Activated naive CD4-positive, alpha-beta T cell treated with Interleukin-2 at 50 U/mL for 16 hours (primary cell): Measurements from ENCODE around the gene ATXN1.
"Not testable (repeated sequence)": the region's sequence is repeated elsewhere in the genome, so short reads cannot be mapped to it uniquely, and the experiment has no call there.

Source experiments
- DNase-seq: peaks from one replicate; pipeline ENCODE4 v3.0.0-alpha.2; 2020

Gene ATXN1

DNA sequence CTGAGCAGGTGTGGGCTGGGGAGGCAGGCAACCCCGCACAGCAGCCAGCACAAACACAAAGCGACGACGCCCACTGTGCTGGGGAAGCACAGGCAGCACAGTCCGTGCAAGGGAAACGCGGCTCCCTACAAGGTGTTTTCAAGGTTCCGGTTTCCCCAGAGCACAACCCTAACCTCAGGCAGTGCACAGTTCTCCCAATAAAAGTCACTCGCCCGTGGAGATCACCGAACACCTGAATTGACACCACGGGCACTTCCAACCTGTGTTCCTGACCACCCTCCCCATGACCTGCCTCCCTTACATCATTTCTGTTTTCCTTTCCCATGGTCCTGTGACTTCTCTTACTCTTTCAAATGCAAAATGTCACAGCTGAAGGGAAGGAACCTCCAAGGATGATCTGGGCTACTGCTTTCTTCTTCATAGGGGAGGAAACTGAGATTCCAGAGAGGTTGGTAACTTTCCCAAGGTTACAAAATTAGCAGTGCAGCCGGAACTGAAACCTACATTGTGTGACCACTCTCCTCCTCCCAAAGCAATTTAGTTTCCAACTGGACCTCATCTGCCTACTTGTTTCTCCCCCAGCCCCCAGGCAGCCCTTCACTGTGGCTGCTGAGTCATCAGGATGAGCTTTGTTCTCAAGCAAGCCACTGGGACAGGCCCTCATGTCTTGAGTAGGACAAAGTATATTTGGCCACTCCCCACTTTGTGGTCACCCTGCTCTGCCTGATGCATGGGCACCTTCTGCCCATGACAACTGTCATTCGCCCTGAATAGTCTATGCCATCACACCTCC, 125.3 kb downstream of the ATXN1 start:
- no peak for DNase-seq

DNA sequence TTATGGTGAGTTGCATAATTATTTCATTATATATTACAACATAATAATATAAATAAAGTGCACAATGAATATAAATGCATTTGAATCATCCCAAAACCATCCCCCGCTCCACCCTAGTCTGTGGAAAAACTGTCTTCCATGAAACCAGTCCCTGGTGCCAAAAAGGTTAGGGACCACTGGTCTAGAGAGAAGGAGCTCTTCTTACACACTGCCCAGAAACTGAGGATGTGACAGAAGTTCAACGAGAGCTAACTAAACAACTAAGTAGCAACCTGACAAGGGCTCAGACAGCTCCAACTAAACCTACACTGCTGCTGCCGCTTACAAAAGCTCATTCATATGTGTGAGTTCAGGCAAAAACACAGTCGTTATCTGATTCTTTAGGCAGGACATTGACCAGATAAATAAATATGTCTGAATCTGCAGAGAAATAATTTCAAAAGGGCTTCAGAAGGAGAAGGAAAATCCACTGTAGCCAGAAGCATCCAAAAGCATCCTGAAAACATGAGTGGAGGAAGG, 125.9 kb downstream of the ATXN1 start:
- no peak for DNase-seq

GRCh38 chr6:16634855-16635254, 126.4 kb downstream of the ATXN1 start:
- no peak for DNase-seq

GRCh38 chr6:16633961-16634360, 127.3 kb downstream of the ATXN1 start:
- no peak for DNase-seq

DNA sequence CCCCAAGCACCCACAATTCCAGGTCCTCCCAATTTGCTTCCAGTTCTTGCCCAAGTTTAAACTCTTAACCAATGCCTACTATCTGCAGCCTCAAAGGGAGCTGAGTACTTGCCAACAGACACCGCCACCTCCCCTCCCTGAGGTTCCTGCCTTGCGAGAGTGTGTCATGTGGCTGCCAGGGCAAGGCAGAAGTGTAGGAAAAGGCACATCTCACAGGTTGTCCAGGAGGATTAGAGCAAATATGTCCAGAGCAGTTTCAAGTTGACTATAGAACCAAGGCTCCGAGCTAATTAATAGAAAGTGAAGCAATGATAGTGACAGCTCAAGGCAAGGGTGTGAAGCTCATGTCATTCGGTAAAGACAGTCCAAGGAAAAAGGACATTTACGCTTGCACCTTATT, 127.8 kb downstream of the ATXN1 start:
- DNase-seq: no peak

- no peak for DNase-seq
Observed at GRCh38 chr6:16632101-16632500, 129.2 kb downstream of the ATXN1 start.

- no peak for DNase-seq
Observed at GRCh38 chr6:16630026-16630643, 131.1 kb downstream of the ATXN1 start.

DNA sequence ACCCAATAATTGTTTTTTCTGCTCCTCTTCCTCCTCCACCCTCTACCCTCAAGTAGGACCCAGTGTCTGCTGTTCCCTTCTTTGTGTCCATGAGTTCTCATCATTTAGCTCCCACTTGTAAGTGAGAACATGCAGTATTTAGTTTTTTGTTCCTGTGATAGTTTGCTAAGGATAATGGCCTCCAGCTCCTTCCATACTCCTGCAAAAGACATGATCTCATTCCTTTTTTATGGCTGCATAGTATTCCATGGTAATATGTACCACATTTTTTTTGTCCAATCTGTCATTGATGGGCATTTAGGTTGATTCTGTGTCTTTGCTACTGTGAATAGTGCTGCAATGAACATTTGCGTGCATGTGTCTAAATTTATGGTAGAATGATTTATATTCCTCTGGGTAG, 132.7 kb downstream of the ATXN1 start:
- DNase-seq: not testable (repeated sequence)

DNA sequence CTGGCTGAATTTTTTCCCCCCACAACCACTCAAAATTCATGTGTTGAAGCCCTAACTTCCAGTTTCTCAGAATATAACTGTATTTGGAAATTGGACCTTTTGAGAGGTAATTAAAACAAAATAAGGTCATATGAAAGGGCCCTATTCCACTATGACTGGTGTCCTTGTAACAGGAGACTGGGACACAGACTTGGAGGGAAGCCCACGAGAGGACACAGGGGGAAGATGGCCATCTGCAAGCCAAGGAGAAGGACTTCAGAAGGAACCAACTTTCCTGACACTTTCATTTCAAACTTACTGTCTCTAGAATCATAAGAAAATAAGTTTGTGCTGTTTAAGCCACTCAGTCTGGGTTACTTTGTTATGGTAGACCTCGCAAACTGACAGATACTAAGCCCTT, 134.6 kb downstream of the ATXN1 start:
- no peak for DNase-seq

GRCh38 chr6:16625291-16626265, 135.7 kb downstream of the ATXN1 start:
- no peak for DNase-seq

DNA sequence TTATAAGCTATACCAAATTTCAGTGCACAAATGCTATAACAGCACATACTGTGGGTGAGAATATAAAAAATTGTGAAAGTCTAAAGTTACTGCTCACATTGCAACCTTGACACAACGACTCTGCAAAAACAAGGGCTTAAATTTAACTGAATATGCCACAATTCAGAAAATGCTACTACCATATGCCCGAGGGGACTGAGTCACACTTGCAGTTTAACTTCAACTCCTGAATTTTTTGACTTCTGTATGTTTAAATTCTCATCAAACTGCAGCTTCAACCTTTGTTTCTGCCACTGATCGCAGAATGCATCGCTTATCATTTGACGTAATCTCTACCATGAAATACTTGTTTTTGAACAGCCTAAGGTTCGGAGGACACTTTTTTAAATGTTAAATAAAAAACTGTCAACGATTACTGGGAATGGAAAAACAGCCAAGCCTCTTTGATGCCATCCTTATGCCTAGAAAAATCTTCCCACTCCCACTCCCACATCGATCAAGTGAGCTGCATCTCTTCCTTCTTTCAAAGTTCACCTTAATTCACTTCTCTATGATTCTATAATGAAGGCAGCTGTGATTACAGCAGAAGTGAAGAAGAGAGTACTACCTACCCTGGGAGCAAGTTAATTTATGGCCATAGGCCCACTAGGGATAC, 136.5 kb downstream of the ATXN1 start:
- no peak for DNase-seq

- DNase-seq: no peak
Observed at GRCh38 chr6:16623731-16624130, 137.5 kb downstream of the ATXN1 start.

GRCh38 chr6:16623029-16623653, 138.1 kb downstream of the ATXN1 start:
- DNase-seq: no peak

- DNase-seq: no peak
Observed at GRCh38 chr6:16622193-16622592, 139.1 kb downstream of the ATXN1 start.

GRCh38 chr6:16621002-16621401, 140.3 kb downstream of the ATXN1 start:
- DNase-seq: no peak

DNA sequence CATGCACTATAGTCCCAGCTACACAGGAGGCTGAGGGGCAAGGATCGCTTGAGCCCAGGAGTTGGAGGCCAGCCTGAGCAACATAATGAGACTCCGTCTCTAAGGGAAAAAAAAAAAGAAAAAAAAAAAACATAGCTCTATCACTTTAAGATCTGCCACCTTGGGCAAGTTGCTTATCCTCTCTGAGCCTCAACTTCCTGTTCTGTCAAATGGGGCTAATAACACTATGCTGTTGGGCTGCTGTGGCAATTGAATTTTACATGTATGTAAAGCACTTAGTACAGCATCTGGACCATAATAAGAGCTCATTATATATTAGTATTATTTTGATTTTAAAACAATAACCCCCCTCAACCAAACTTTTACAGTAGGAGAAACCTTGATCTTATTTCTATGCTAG, 141.5 kb downstream of the ATXN1 start:
- no peak for DNase-seq

DNA sequence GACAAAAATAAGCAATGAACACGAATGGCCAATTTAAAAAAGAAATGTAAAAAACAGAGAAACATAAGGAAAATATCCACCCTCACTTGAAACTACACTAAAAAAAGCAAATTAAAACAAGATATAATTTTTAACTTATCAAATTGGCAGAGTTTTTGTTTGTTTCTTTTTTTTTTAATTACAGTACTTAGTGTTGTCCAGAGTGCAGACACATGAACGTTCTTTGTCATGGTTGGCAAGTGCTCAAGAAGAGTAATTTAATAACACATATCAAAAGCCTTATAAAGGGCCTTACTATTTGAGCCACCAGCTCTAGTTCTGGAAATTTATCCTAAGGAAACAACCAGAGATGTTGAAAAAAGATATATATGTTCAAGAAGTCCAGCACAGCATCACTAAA, 142.3 kb downstream of the ATXN1 start:
- DNase-seq: no peak

DNA sequence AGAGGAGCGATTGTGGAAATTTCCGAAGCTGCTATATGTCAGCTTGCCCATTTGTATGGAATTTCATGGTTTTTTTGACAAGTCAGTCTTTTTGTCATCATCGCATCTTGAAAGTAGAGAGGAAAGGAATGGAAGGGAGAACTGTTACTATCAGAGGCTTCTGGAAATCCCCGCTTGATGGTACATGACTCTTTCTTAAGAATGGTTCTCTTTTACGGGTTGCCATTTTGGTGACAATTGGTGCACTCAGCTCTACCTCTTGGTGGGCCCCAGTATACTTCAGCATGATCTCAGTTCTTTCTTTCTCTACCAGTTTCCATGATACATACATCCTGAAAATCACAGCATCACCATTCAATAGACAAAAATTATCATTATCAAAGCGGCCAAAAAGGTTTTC, 146.0 kb downstream of the ATXN1 start:
- DNase-seq: not testable (repeated sequence)

DNA sequence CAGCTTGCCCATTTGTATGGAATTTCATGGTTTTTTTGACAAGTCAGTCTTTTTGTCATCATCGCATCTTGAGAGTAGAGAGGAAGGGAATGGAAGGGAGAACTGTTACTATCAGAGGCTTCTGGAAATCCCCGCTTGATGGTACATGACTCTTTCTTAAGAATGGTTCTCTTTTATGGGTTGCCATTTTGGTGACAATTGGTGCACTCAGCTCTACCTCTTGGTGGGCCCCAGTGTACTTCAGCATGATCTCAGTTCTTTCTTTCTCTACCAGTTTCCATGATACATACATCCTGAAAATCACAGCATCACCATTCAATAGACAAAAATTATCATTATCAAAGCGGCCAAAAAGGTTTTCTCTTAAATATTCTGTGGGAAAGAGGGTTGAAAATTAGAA, 147.1 kb downstream of the ATXN1 start:
- not testable (repeated sequence) for DNase-seq

DNA sequence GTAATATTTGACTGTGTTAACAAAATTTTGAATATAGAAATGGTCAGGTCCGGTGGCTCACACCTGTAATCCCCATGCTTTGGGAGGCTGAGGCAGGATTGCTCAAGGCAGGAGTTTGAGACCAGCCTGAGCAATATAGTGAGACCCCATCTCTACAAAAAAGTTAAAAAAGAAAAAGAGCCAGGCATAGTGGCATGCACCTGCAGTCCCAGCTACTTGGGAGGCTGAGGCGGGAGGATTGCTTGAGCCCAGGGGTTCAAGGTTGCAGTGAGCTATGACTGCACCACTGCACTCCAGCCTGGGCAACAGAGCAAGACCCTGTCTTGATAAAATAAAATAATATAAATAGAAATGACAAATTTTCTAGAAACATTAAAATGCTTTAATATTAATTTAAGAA, 147.8 kb downstream of the ATXN1 start:
- DNase-seq: not testable (repeated sequence)

DNA sequence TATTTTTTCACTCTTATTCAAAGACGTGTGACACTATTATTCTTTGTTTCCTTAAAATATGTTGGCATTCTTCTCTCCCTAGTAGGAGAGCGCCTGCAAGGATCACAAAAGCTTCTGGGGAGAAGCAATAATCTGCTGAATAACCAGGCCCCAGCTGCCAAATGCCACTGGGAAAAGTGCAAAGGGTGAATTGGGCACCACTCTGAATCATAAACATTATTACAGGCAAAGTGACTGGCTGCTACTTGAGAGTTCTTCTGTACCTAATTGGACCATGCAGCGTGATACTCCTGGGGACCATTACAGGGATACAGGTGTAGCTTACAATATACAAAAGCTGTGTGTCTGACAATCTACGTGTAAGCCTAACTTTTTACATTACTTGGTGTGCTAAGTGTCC, 152.8 kb downstream of the ATXN1 start:
- DNase-seq: no peak

DNA sequence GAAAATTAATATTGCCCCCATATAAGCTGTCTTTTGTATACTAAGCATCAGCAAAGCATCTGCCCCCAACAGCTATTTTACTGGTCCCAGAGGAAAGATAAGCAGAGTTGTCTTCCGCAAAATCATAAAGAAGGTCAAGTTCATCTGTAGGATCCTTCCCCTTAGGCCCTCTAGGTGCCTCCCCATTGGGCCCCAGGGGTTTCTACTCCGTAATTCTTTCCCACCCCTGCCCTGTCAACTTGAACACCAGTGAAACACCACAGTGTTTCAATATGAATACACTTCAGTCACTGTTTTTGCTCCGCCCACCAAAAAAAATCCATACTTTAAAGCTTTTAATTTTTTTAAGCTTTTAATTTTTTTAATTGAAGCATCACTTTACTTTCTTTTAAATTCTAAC, 159.2 kb downstream of the ATXN1 start:
- peak; percentile 58 for DNase-seq
